ENCODE results near the gene UPF1.

Gene UPF1

DNA sequence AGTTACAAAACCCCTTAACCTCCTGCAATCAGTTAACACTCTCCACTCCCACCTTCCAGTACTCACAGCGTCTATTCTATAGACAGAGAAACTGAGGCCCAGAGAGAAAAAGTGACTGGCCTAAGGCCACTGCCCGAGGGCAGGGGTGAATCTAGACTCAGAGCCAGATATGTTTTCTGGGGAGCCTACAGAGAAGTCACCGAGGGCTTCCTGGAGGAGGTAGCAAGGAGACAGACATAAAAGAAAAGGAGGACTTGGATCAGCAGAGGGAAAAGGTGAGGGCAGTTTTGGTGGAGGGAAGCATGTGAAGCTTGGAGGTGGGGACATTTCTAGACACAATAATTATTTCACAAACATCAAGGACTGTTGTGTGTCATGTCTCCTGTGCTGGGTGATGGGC, 39.1 kb upstream of the UPF1 start:
- DNase-seq, result no peak
- no peaks in the 10 kb centered on the region for H3K9me3 ChIP-seq
- H3K36me3 ChIP-seq, result no peaks in the 10 kb centered on the region
- peaks cover 67% of the 10 kb centered on the region for H3K27me3 ChIP-seq
- H3K4me3 ChIP-seq (ENCODE audit: low read depth, low read length), result no peak overlapping the region
- TF ChIP-seq CTCF (IDR thresholded peaks at IDR 0.05; ENCODE audit: low read depth, low read length), result no peak
- no peaks in the 10 kb centered on the region for H3K4me1 ChIP-seq

DNA sequence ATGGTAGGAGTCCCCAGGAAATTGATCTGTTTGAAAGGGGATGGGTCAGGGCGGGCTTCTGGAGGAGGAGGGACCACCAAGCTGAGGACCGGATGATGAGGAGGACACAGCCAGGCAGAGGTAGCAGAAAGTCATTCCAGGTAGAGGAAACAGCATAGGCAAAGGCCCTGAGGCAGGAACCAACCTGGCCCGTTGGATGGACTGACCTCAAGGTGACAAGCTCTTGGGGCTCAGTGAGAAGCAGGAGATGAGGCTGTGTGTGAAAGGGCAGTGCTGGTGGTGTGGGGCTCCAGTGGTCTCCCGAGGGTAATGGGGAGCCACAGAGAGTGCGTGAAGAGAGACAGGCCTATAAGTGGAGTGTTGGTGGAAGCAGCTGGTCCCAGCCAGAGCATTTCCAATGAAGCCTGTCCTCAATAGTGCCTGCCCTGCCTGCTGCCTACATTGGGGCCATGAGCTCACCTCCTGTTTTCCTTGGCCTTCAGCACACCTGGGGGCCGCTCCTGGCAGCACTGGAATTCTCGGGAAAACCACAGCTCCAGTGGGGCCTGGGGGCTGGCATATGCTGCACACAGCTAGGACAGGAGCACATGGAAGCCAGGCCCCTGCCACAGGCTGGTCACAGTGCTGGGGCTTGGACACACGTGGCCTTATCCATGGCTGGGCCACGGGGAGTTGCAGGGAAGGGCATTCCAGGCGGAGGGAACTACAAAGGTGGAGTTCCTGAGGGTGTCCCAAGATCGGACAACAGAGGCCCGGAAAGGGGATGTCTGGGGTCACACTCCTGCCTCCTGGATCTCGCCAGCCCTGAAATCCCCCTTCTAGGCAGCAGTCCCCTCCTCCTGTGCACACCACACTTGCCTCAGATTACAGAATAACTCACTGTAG, 38.4 kb upstream of the UPF1 start:
- TF ChIP-seq CTCF (IDR thresholded peaks at IDR 0.05; ENCODE audit: low read depth, low read length), result no peak
- no peak for DNase-seq
- peaks cover 60% of the 10 kb centered on the region for H3K27me3 ChIP-seq
- H3K9me3 ChIP-seq, result no peaks in the 10 kb centered on the region
- no peaks in the 10 kb centered on the region for H3K36me3 ChIP-seq
- H3K4me3 ChIP-seq (ENCODE audit: low read depth, low read length), result no peak overlapping the region
- H3K4me1 ChIP-seq, result no peaks in the 10 kb centered on the region

- H3K27me3 ChIP-seq, result peaks cover 54% of the 10 kb centered on the region
- DNase-seq, result no peak
- no peaks in the 10 kb centered on the region for H3K36me3 ChIP-seq
- no peak overlapping the region for H3K4me3 ChIP-seq (ENCODE audit: low read depth, low read length)
- no peaks in the 10 kb centered on the region for H3K4me1 ChIP-seq
- no peaks in the 10 kb centered on the region for H3K9me3 ChIP-seq
- no peak for TF ChIP-seq CTCF (IDR thresholded peaks at IDR 0.05; ENCODE audit: low read depth, low read length)
These were observed 37.8 kb upstream of the UPF1 start for GRCh38 chr19:18794029-18794313.

DNA sequence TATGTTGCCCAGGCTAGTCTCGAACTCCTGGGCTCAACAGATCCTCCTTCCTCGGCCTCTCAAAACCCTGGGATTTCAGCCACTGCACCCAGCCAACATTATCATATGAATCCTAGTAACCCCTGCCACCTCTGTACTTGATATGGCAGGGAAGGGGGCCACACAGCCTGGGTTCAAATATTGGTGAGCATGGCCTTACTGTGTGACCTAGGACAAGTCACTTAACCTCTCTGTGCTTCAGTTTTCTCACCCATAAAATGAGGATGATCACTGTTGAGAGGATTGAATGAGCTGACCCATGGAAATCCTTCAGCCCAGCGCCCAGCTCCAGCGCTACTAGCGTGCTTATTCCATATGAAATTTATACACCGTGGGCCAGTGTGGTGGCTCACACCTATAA, 37.1 kb upstream of the UPF1 start:
- no peaks in the 10 kb centered on the region for H3K9me3 ChIP-seq
- no peak overlapping the region for H3K4me3 ChIP-seq (ENCODE audit: low read depth, low read length)
- H3K4me1 ChIP-seq, result no peaks in the 10 kb centered on the region
- no peak for TF ChIP-seq CTCF (IDR thresholded peaks at IDR 0.05; ENCODE audit: low read depth, low read length)
- peaks cover 47% of the 10 kb centered on the region for H3K27me3 ChIP-seq
- H3K36me3 ChIP-seq, result no peaks in the 10 kb centered on the region
- DNase-seq, result no peak

- H3K4me1 ChIP-seq, result no peaks in the 10 kb centered on the region
- H3K36me3 ChIP-seq, result no peaks in the 10 kb centered on the region
- no peaks in the 10 kb centered on the region for H3K9me3 ChIP-seq
- H3K27me3 ChIP-seq, result peaks cover 38% of the 10 kb centered on the region
- DNase-seq, result peak; percentile 56
- H3K4me3 ChIP-seq (ENCODE audit: low read depth, low read length), result no peak overlapping the region
- no peak for TF ChIP-seq CTCF (IDR thresholded peaks at IDR 0.05; ENCODE audit: low read depth, low read length)
These were observed 36.2 kb upstream of the UPF1 start for GRCh38 chr19:18795540-18795939.

GRCh38 chr19:18796239-18796638, 35.5 kb upstream of the UPF1 start:
- no peaks in the 10 kb centered on the region for H3K4me1 ChIP-seq
- no peak for DNase-seq
- H3K9me3 ChIP-seq, result no peaks in the 10 kb centered on the region
- no peak overlapping the region for H3K4me3 ChIP-seq (ENCODE audit: low read depth, low read length)
- H3K36me3 ChIP-seq, result no peaks in the 10 kb centered on the region
- no peak for TF ChIP-seq CTCF (IDR thresholded peaks at IDR 0.05; ENCODE audit: low read depth, low read length)
- peaks cover 31% of the 10 kb centered on the region for H3K27me3 ChIP-seq

Measured in BE2C (cell line).